HCT116 (cell line): ENCODE results near the gene E2F1. TPM values are rescaled to one million over a fixed set of nuclear protein-coding genes. Genes with fewer than 3 reads are reported as not detected.

ENCODE experiments used
- ATAC-seq: fragments of 200-7000 bp; cut with Tn5 transposase; 2 replicates; pipeline ENCODE4 v1.9.1; 2020; ENCODE audit warnings: mild to moderate bottlenecking, moderate library complexity
- BruUV-seq: library from RNA; stranded (reverse); fragments of 400-500 nt; replicated peaks from 2 replicates; lab custom pipeline; 2021; lab: Mats Ljungman, UMichigan
- CTCF ChIA-PET: fragments of 300-600 bp; sonication (Branson Sonifier 250); formaldehyde crosslinking; loops from one replicate; lab custom pipeline; 2021; ENCODE audit warnings: antibody characterized with exemption; lab: Charles Lee
- POLR2A ChIA-PET: fragments of 300-600, 350-600 bp; sonication (Branson Sonifier 250); formaldehyde crosslinking; loops from one replicate; lab custom pipeline; 2021; ENCODE audit warnings: antibody characterized with exemption; lab: Charles Lee
- RAD21 ChIA-PET, 2 experiments: fragments of 300-600 bp; sonication (Branson Sonifier 250); formaldehyde crosslinking; loops; one replicate each; lab custom pipeline; 2023; ENCODE audit warnings: low total read pairs in 2 of 2; ENCODE audit not compliant: uncharacterized antibody in 2 of 2, unreplicated experiment in 2 of 2, low non-redundant PET in 1 of 2; lab: Charles Lee
- DNase-seq: peaks from one replicate; pipeline ENCODE4 v3.0.0-alpha.2; 2010; ENCODE audit warnings: low read depth, low spot score
- H2AFZ ChIP-seq: fragments of 200-600 bp; shearing (Covaris generic), sonication (generic); 2 replicates; pipeline ENCODE4 v1.6.1; 2017; ENCODE audit warnings: low read depth, mixed run types, mixed read lengths, antibody characterized with exemption, low read length; ENCODE audit not compliant: poor library complexity, severe bottlenecking
- H3K27ac ChIP-seq: 2 replicates; pipeline ENCODE4 v1.5.1; 2012; ENCODE audit warnings: low read depth, low read length
- H3K27me3 ChIP-seq: fragments of 200-600 bp; sonication (generic); 2 replicates; pipeline ENCODE4 v1.6.1; 2016; ENCODE audit warnings: mixed run types, low read length, mixed read lengths; ENCODE audit not compliant: insufficient read depth
- H3K36me3 ChIP-seq, 2 experiments: fragments of 200-500 bp in 1 of 2; fragments of 200-600 bp in 1 of 2; sonication (Bioruptor generic) in 1 of 2; sonication (generic) in 1 of 2; 2 replicates each; pipeline versions ENCODE4 v1.5.1 to v1.6.1; 2014 to 2016; ENCODE audit warnings: low read length in 2 of 2, inconsistent platforms in 1 of 2, mixed read lengths in 1 of 2, mixed run types in 1 of 2; ENCODE audit not compliant: insufficient read depth in 2 of 2, control insufficient read depth in 1 of 2
- H3K4me1 ChIP-seq, 2 experiments: fragments of 200-600 bp in 1 of 2; sonication (generic) in 1 of 2; 2 replicates each; pipeline versions ENCODE4 v1.5.1 to v1.6.1; 2012 to 2017; ENCODE audit warnings: low read length in 2 of 2, inconsistent platforms in 1 of 2, mild to moderate bottlenecking in 1 of 2, mixed read lengths in 1 of 2, mixed run types in 1 of 2, moderate library complexity in 1 of 2; ENCODE audit not compliant: insufficient read depth in 2 of 2, control insufficient read depth in 1 of 2
- H3K4me2 ChIP-seq: fragments of 200-600 bp; sonication (generic); 2 replicates; pipeline ENCODE4 v1.6.1; 2017; ENCODE audit warnings: mixed run types, low read length, mixed read lengths
- H3K4me3 ChIP-seq, 2 experiments: fragments of 200-600 bp in 1 of 2; sonication (generic) in 1 of 2; replicated peaks in 1 of 2; 2 replicates each; pipeline ENCODE4 v1.5.1; 2011 to 2016; ENCODE audit warnings: low read length in 2 of 2, control low read depth in 1 of 2, low read depth in 1 of 2, mild to moderate bottlenecking in 1 of 2, mixed read lengths in 1 of 2, mixed run types in 1 of 2
- H3K79me2 ChIP-seq: fragments of 200-600 bp; sonication (generic); 2 replicates; pipeline ENCODE4 v1.6.1; 2017; ENCODE audit warnings: mild to moderate bottlenecking, mixed run types, low read length, moderate library complexity, mixed read lengths; ENCODE audit not compliant: insufficient read depth
- H3K9ac ChIP-seq: fragments of 200-600 bp; sonication (generic); 2 replicates; pipeline ENCODE4 v1.6.1; 2016; ENCODE audit warnings: low read length, mixed read lengths
- H3K9me2 ChIP-seq: fragments of 200-600 bp; sonication (generic), shearing (Covaris generic); 2 replicates; pipeline ENCODE4 v1.6.1; 2017; ENCODE audit warnings: mixed run types, mild to moderate bottlenecking, moderate library complexity; ENCODE audit not compliant: insufficient read depth
- H3K9me3 ChIP-seq, 2 experiments: fragments of 200-500 bp in 1 of 2; fragments of 200-600 bp in 1 of 2; sonication (Bioruptor generic) in 1 of 2; sonication (generic) in 1 of 2; 2 replicates each; pipeline ENCODE4 v1.6.1; 2014 to 2017; ENCODE audit warnings: low read length in 2 of 2, mixed read lengths in 2 of 2, inconsistent platforms in 1 of 2, low read depth in 1 of 2, mild to moderate bottlenecking in 1 of 2, mixed run types in 1 of 2, moderate library complexity in 1 of 2; ENCODE audit not compliant: control insufficient read depth in 1 of 2, insufficient read depth in 1 of 2
- H4K20me1 ChIP-seq: fragments of 200-600 bp; sonication (generic), shearing (Covaris generic); 2 replicates; pipeline ENCODE4 v1.6.1; 2017; ENCODE audit warnings: mixed run types, mild to moderate bottlenecking, moderate library complexity; ENCODE audit not compliant: insufficient read depth
- CBX3 ChIP-seq: IDR thresholded peaks from 2 replicates; pipeline ENCODE4 v1.6.1; 2012; ENCODE audit warnings: low read depth
- CEBPB ChIP-seq: IDR thresholded peaks from 2 replicates; pipeline ENCODE4 v1.6.1; 2012; ENCODE audit warnings: low read depth
- CTCF ChIP-seq, 3 experiments: fragments of 200-600 bp in 1 of 3; sonication (generic) in 1 of 3; IDR thresholded peaks in 2 of 3; conservative IDR thresholded peaks in 1 of 3; 2 replicates each; pipeline ENCODE4 v1.5.1; 2012 to 2017; ENCODE audit warnings: low read depth in 2 of 3, low read length in 2 of 3, antibody characterized with exemption in 1 of 3, borderline replicate concordance in 1 of 3, control low read depth in 1 of 3, mild to moderate bottlenecking in 1 of 3, mixed read lengths in 1 of 3, mixed run types in 1 of 3, moderate library complexity in 1 of 3; ENCODE audit not compliant: insufficient read depth in 1 of 3
- EGR1 ChIP-seq: IDR thresholded peaks from 2 replicates; pipeline ENCODE4 v1.6.1; 2012; ENCODE audit warnings: low read depth
- ELF1 ChIP-seq: IDR thresholded peaks from 2 replicates; pipeline ENCODE4 v1.6.1; 2012; ENCODE audit warnings: low read depth, borderline replicate concordance
- EZH2 ChIP-seq: fragments of 200-600 bp; sonication (generic); IDR thresholded peaks from 2 replicates; pipeline ENCODE4 v1.6.1; 2017; ENCODE audit warnings: antibody characterized with exemption, mixed run types
- EZH2phosphoT487 ChIP-seq: fragments of 200-600 bp; IDR thresholded peaks from 2 replicates; pipeline ENCODE4 v1.6.1; 2018; ENCODE audit warnings: antibody characterized with exemption, borderline replicate concordance
- FOSL1 ChIP-seq: IDR thresholded peaks from 2 replicates; pipeline ENCODE4 v1.6.1; 2012; ENCODE audit warnings: low read depth
- JUND ChIP-seq: IDR thresholded peaks from 2 replicates; pipeline ENCODE4 v1.6.1; 2012
- MAX ChIP-seq: IDR thresholded peaks from 2 replicates; pipeline ENCODE4 v1.6.1; 2012
- POLR2A ChIP-seq: IDR thresholded peaks from 2 replicates; pipeline ENCODE4 v1.7.0; 2011; ENCODE audit warnings: borderline replicate concordance; ENCODE audit not compliant: insufficient read depth, insufficient read length; ENCODE audit errors: extremely low read depth
- RAD21 ChIP-seq: IDR thresholded peaks from 2 replicates; pipeline ENCODE4 v1.6.1; 2012; ENCODE audit warnings: low read depth, mild to moderate bottlenecking
- REST ChIP-seq: IDR thresholded peaks from 2 replicates; pipeline ENCODE4 v1.6.1; 2012; ENCODE audit warnings: low read depth
- SP1 ChIP-seq: IDR thresholded peaks from 2 replicates; pipeline ENCODE4 v1.6.1; 2012; ENCODE audit warnings: low read depth
- SRF ChIP-seq: IDR thresholded peaks from 2 replicates; pipeline ENCODE4 v1.6.1; 2012; ENCODE audit warnings: low read depth
- YY1 ChIP-seq: IDR thresholded peaks from 2 replicates; pipeline ENCODE4 v1.6.1; 2011; ENCODE audit warnings: low read length, low read depth, moderate library complexity, mild to moderate bottlenecking; ENCODE audit not compliant: insufficient replicate concordance; ENCODE audit errors: extremely low read depth
- ZBTB33 ChIP-seq: IDR thresholded peaks from 2 replicates; pipeline ENCODE4 v1.6.1; 2011; ENCODE audit warnings: mild to moderate bottlenecking, low read length, moderate library complexity; ENCODE audit not compliant: insufficient replicate concordance; ENCODE audit errors: extremely low read depth
- ZFX ChIP-seq: fragments of 450-650 bp; IDR thresholded peaks from 2 replicates; pipeline ENCODE4 v1.6.1; 2017
- ZNF274 ChIP-seq: fragments of 200-500 bp; sonication (Bioruptor generic); IDR thresholded peaks from 2 replicates; pipeline ENCODE4 v1.6.1; 2014; ENCODE audit warnings: mild to moderate bottlenecking, low read depth, low read length, inconsistent platforms
- intact Hi-C: fragments of 100-400 bp; cut with micrococcal nuclease; formaldehyde crosslinking; loops from 2 replicates; pipeline ENCODE4 v1.10.0; 2022
- total RNA-seq: library from RNA; stranded (reverse); gene quantifications from one replicate; pipeline ENCODE4 v1.2.1, GENCODE V29; 2021; ENCODE audit not compliant: unreplicated experiment

E2F1 gene
- total RNA-seq, 1 experiment from 2014 or later, result 30.9 TPM

GRCh38 chr20:33732166-33732970 lies 46.2 kb upstream of the E2F1 start:
- H3K9ac ChIP-seq, result peak overlapping the region; percentile 84
- peak overlapping the region; percentile 100 for H3K4me2 ChIP-seq
- peaks cover 23 to 30% of the 10 kb centered on the region in 2 experiments for H3K4me1 ChIP-seq
- DNase-seq (peak; percentile 57), ATAC-seq (peak; percentile 73)
- peak overlapping the region; percentile 64 to 81 for H3K4me3 ChIP-seq
- POLR2A ChIA-PET, result interaction anchor here (0.5 to 1.4 kb wide), 3 partner anchors 12 to 71 kb away, joined by 3 to 4 read pairs (median 4); partner anchors contain the start of gene PXMP4
- RAD21 ChIA-PET, result interaction anchor here in 1 of 2 experiments (0.7 to 1.0 kb wide), 2 partner anchors 79 to 183 kb away, joined by 3 to 4 read pairs; no protein-coding TSS in a partner anchor
- CTCF ChIA-PET, result interaction anchor here (0.6 to 0.7 kb wide), 4 partner anchors 9 to 393 kb away, joined by 3 read pairs; partner anchors contain the start of genes ACTL10 and PXMP4
- peaks cover 10 to 11% of the 10 kb centered on the region in 2 experiments; a peak in 2 of 4 replicates for H3K9me3 ChIP-seq
- intact Hi-C loops, result no loop called here
- peak overlapping the region; percentile 22 for H2AFZ ChIP-seq
- H3K27me3 ChIP-seq, result no peaks in the 10 kb centered on the region
- H3K27ac ChIP-seq, result peak overlapping the region; percentile 83
- peaks cover 11% of the 10 kb centered on the region; the same call in 1 of the 2 replicates for H3K79me2 ChIP-seq
- no peaks in the 10 kb centered on the region for H3K36me3 ChIP-seq
- H4K20me1 ChIP-seq, result no peaks in the 10 kb centered on the region
- TSS peak; percentile 47 for BruUV-seq
- no peaks in the 10 kb centered on the region for H3K9me2 ChIP-seq
- no peak; the same call in 1 of the 2 replicates for TF ChIP-seq SP1
- no peak for TF ChIP-seq EZH2phosphoT487
- 0 out of 6 replicates have a peak, but pooled peaks of 1 of the 3 experiments have one; percentile 12 for TF ChIP-seq CTCF (IDR thresholded peaks at IDR 0.05 in 2 of 3, conservative IDR thresholded peaks at IDR 0.05 in 1 of 3; ENCODE audit: borderline replicate concordance in 1 of 3, insufficient read depth in 1 of 3, low read depth in 2 of 3, low read length in 2 of 3)
- peak; percentile 49 for TF ChIP-seq JUND
- TF ChIP-seq CBX3, result 0 out of 2 replicates have a peak, but pooled peaks have one; percentile 18
- no peak for TF ChIP-seq EGR1
- TF ChIP-seq MAX, result peak; percentile 56
- TF ChIP-seq CEBPB, result no peak
- peak; percentile 35 for TF ChIP-seq POLR2A
- TF ChIP-seq ZBTB33, result peak; percentile 90
- TF ChIP-seq REST, result no peak
- TF ChIP-seq SRF, result no peak
- TF ChIP-seq EZH2, result no peak
- TF ChIP-seq FOSL1, result no peak
- TF ChIP-seq ZNF274, result no peak
- no peak for TF ChIP-seq ELF1
- peak; percentile 83 for TF ChIP-seq ZFX
- no peak for TF ChIP-seq RAD21
- no peak for TF ChIP-seq YY1
